HepG2 (cell line): ENCODE data around the gene ZNF813.

Experiments
- CTCF ChIP-seq: sonication (generic); formaldehyde crosslinking; IDR thresholded peaks from 2 replicates; pipeline ENCODE4 v1.5.0; 2020; ENCODE audit warnings: mild to moderate bottlenecking, missing genetic modification reagents, moderate library complexity
- ELF3 ChIP-seq: IDR thresholded peaks from 2 replicates; pipeline ENCODE4 v1.6.1; 2016; ENCODE audit warnings: missing genetic modification reagents, missing compliant biosample characterization
- EZH2 ChIP-seq: conservative IDR thresholded peaks from 2 replicates; pipeline ENCODE4 v1.6.1; 2012; ENCODE audit warnings: mild to moderate bottlenecking, low read depth, low read length, moderate library complexity
- MYC ChIP-seq: sonication (generic); formaldehyde crosslinking; IDR thresholded peaks from 2 replicates; pipeline ENCODE4 v1.9.0; 2021; ENCODE audit warnings: missing genetic modification reagents, borderline replicate concordance
- NR1H2 ChIP-seq: sonication (generic); formaldehyde crosslinking; IDR thresholded peaks from 2 replicates; pipeline ENCODE4 v1.8.1; 2022; ENCODE audit warnings: low read depth, missing genetic modification reagents, borderline replicate concordance
- REST ChIP-seq, 2 experiments: IDR thresholded peaks; 2 replicates each; pipeline ENCODE4 v1.6.1; 2011 to 2012; ENCODE audit warnings: low read length in 2 of 2, borderline replicate concordance in 1 of 2, low read depth in 1 of 2, mild to moderate bottlenecking in 1 of 2, moderate library complexity in 1 of 2
- RFX3 ChIP-seq: IDR thresholded peaks from 2 replicates; pipeline ENCODE4 v1.6.1; 2016; ENCODE audit warnings: missing biosample characterization, missing genetic modification reagents
- U2AF2 ChIP-seq: fragments of 200-400 bp; formaldehyde crosslinking; IDR thresholded peaks from 2 replicates; pipeline ENCODE4 v1.6.1; 2017; ENCODE audit warnings: low read depth, mild to moderate bottlenecking, low read length
- ZNF33A ChIP-seq: sonication (generic); formaldehyde crosslinking; IDR thresholded peaks from 2 replicates; pipeline ENCODE4 v1.5.1; 2020; ENCODE audit warnings: missing genetic modification reagents, mild to moderate bottlenecking, moderate library complexity, borderline replicate concordance
- ZNF512 ChIP-seq: sonication (generic); formaldehyde crosslinking; IDR thresholded peaks from 2 replicates; pipeline ENCODE4 v1.4.0; 2020; ENCODE audit warnings: mild to moderate bottlenecking, missing genetic modification reagents
- ZNF766 ChIP-seq: sonication (generic); formaldehyde crosslinking; IDR thresholded peaks from 2 replicates; pipeline ENCODE4 v1.5.0; 2020; ENCODE audit warnings: missing genetic modification reagents, borderline replicate concordance
- TF ChIP-seq, protein P1 (sequence below): sonication (generic); formaldehyde crosslinking; conservative IDR thresholded peaks from 2 replicates; pipeline ENCODE4 v1.4.0; 2020; ENCODE audit warnings: missing genetic modification reagents
- TF ChIP-seq, protein P2 (sequence below): fragments of 450-650 bp; IDR thresholded peaks from 2 replicates; pipeline ENCODE4 v1.6.1; 2017
- TF ChIP-seq, protein P3 (sequence below): sonication (generic); formaldehyde crosslinking; IDR thresholded peaks from 2 replicates; pipeline ENCODE4 v1.5.0; 2020; ENCODE audit warnings: mild to moderate bottlenecking, missing genetic modification reagents

GRCh38 chr19:53506728-53507127, 39.2 kb downstream of the ZNF813 start:
- no peak for TF ChIP-seq ZNF766 (CRISPR knock-in tag)
- TF ChIP-seq, protein P1, sequence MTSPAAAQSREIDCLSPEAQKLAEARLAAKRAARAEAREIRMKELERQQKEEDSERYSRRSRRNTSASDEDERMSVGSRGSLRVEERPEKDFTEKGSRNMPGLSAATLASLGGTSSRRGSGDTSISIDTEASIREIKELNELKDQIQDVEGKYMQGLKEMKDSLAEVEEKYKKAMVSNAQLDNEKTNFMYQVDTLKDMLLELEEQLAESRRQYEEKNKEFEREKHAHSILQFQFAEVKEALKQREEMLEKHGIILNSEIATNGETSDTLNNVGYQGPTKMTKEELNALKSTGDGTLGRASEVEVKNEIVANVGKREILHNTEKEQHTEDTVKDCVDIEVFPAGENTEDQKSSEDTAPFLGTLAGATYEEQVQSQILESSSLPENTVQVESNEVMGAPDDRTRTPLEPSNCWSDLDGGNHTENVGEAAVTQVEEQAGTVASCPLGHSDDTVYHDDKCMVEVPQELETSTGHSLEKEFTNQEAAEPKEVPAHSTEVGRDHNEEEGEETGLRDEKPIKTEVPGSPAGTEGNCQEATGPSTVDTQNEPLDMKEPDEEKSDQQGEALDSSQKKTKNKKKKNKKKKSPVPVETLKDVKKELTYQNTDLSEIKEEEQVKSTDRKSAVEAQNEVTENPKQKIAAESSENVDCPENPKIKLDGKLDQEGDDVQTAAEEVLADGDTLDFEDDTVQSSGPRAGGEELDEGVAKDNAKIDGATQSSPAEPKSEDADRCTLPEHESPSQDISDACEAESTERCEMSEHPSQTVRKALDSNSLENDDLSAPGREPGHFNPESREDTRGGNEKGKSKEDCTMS: no peak
- TF ChIP-seq MYC (CRISPR knock-in tag): no peak
- no peak for TF ChIP-seq ZNF33A (CRISPR knock-in tag)
- TF ChIP-seq ELF3 (CRISPR knock-in tag): no peak
- no peak for TF ChIP-seq RFX3 (CRISPR knock-in tag)
- TF ChIP-seq U2AF2: no peak
- no peak for TF ChIP-seq EZH2
- TF ChIP-seq CTCF (CRISPR knock-in tag): no peak
- TF ChIP-seq NR1H2 (CRISPR knock-in tag): no peak
- no peak for TF ChIP-seq ZNF512 (CRISPR knock-in tag)
- TF ChIP-seq, protein P2, sequence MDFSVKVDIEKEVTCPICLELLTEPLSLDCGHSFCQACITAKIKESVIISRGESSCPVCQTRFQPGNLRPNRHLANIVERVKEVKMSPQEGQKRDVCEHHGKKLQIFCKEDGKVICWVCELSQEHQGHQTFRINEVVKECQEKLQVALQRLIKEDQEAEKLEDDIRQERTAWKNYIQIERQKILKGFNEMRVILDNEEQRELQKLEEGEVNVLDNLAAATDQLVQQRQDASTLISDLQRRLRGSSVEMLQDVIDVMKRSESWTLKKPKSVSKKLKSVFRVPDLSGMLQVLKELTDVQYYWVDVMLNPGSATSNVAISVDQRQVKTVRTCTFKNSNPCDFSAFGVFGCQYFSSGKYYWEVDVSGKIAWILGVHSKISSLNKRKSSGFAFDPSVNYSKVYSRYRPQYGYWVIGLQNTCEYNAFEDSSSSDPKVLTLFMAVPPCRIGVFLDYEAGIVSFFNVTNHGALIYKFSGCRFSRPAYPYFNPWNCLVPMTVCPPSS: no peak
- TF ChIP-seq, protein P3, sequence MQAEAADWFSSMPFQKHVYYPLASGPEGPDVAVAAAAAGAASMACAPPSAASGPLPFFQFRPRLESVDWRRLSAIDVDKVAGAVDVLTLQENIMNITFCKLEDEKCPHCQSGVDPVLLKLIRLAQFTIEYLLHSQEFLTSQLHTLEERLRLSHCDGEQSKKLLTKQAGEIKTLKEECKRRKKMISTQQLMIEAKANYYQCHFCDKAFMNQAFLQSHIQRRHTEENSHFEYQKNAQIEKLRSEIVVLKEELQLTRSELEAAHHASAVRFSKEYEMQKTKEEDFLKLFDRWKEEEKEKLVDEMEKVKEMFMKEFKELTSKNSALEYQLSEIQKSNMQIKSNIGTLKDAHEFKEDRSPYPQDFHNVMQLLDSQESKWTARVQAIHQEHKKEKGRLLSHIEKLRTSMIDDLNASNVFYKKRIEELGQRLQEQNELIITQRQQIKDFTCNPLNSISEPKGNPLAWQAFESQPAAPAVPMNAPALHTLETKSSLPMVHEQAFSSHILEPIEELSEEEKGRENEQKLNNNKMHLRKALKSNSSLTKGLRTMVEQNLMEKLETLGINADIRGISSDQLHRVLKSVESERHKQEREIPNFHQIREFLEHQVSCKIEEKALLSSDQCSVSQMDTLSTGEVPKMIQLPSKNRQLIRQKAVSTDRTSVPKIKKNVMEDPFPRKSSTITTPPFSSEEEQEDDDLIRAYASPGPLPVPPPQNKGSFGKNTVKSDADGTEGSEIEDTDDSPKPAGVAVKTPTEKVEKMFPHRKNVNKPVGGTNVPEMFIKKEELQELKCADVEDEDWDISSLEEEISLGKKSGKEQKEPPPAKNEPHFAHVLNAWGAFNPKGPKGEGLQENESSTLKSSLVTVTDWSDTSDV (CRISPR knock-in tag): no peak
- no peak for TF ChIP-seq REST (IDR thresholded peaks at IDR 0.05; ENCODE audit: borderline replicate concordance in 1 of 2, low read depth in 1 of 2, low read length in 2 of 2)
